NCI-H524 treated with DMSO at 0.1 percent for 48 hours (cell line): ENCODE results near the gene BRD4.
A peak's percentile ranks its signal among the peaks of the same experiment; 100 is the strongest.

Experiments
- DNase-seq: peaks from one replicate; lab custom pipeline; 2025; lab: John Stamatoyannopoulos, UW

The BRD4 gene

DNA sequence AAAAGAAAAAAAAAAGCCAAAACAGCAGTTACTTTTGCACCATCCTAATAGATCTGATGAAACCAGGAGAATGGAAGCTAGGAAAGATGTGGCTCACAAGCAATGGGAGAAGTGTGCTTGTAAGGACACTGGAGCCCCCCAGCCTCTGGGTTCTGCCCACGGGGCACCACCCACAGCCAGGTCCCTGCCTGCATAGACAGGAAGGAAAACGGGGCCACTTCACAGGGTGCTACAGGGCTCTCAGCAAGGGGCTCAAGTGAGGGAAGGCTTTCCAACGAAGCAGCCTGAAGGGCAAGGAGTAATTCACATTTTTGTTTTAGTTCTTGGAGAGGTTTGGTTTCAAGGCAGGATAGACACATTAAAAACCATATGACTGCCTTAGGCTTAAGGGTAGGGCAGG is 42.7 kb downstream of the BRD4 start:
- no peak for DNase-seq

DNA sequence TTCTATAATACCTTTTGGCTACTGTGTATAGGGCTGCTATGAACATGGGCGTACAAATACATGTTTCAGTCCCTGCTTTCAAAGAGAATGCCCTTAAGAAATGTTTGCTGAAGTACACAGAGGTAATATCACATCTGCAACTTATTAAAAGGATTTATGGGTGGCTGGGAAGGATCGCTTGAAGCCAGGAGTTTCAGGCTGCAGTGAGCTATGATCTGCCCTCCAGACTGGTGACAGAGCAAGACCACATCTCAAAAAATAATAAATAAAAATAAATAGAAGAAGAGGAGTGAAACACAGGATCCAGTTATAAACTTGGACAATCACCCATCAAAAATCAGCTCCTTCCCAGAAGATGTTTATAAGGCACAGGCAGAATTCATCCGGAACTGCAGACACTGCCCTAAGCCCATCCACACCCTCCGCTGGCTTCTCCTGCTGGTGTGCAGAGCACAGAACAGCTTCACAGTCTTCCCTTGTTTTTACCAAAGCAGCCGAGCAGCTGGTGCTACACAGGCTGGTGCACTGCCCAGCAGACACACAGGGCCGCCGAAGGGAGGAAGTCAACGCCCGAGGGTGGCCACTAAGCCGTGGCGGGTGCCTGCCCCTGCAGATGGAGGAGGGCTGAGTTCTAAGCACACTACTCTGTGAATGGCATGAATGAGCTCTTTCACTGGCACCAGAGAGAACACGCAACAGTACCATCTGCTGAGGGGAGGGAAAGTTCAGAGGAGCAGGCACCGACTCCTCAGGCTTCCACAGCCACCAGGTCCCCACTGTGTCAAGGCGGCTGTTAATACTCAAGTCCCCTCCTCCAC is 44.0 kb downstream of the BRD4 start:
- DNase-seq, result peak; percentile 97

DNA sequence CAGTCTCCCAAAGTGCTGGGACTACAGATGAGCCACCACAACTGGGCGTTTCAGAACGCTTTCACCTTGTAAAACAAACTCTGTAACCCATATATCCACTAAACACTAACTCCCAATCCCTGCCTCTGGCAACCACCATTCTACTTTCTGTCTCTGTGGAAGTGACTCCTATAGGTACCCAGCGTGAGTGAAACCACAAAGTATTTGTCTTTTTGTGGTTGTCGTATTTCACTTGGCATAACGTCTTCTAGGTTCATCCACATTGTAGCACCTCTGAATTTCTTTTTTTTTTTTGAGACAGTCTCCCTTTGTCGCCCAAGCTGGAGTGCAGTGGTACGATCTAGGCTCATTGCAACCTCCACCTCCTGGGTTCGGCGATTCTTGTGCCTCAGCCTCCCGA is 44.8 kb downstream of the BRD4 start:
- DNase-seq, result no peak

DNA sequence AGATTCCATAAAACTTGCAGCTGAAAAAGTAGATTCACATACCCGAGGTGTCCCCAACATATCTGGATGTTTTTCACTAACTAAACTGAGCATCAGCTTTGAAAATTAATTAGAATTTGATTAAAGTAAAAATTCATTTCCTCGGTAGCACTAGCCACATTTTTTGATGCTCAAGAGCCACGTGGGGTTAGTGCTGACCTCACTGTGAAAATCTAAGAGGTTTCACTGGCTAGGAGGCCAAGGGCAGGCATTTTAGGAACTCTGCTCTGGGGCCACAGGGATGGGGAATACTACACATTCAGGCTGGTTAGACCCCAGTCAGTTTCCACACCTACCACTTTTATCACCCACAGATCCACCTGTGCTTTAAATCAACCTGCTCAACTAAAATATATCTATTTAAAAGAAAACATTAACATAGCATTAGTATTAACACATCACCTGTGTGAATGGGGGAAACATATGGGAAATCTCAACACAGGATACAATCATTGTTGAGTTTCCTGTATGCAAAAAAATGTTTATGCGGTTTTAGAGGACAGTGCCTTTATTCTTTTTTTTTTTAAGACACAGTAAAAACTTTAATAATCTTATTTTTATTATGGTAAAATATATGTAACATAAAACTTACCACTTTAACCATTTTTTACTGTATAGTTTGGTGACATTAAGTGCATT is 45.5 kb downstream of the BRD4 start:
- no peak for DNase-seq

DNA sequence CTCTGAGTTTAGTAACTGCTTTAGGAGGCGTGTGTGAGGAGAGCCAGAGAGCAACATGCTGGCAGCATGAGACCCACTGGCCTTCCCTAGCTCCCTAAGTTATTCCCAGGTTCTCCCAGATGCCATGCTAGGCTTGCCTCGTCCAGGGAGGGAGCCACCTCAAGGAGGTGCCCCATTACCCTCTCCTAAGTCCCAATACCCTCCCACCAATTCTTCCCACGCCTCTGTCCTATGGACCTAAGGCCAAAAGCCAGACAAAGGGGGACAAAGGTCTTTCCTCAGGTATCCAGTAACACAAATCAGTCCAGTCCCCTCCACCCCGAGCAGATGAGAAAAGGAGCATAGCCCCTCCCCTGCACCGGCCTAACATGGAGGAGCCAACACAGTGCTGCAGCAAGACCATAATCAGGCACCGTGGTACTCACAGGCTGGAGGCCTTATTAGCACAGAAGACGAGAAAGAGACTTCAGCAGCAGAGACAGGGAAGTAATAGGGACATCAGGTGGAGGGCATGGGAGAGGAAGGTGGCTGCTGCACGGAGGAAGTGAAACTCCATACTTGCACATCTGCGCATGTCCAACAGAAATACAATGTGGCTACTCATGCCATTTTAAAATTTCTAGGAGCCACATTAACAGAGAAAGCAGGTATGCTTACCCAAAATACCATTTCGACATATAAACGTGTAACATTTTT is 46.3 kb downstream of the BRD4 start:
- no peak for DNase-seq

GRCh38 chr19:15284896-15285295 is 47.4 kb downstream of the BRD4 start:
- DNase-seq, result no peak

- no peak for DNase-seq
These were observed 48.2 kb downstream of the BRD4 start for GRCh38 chr19:15284091-15284490.

DNA sequence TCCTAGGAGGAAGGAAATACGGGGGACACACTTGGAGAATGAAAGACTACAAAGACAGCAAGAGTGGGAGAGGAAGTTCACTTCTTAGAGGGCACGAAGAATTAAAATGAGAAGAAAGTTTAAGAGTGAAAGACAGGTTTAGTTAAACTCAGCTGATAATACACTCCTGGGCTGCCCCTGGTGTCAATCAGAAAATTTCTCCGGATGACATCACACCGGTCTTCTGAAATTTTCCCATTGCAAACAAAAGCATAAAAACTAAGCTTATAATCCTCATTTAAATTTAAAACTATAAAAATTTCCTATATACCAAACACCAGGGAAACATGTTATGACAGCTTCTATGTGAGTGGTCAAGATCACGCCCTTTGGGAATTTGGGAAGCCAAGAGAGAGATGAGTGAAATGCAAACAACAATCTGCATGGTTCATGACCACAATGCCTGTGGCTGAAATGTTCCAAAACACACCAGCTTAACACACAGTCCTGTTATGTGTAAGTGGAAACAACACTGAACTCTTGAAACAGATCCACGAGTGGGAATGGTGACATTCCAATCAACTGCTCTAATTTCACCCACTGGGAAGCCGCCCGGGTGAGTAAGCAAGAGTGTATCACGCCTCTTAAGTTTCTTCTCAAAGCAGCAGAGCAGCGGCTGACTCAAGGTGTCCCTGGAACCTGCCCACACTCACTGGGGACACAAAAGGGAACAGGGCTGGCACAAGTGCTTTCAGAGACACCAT is 49.0 kb downstream of the BRD4 start:
- no peak for DNase-seq

DNA sequence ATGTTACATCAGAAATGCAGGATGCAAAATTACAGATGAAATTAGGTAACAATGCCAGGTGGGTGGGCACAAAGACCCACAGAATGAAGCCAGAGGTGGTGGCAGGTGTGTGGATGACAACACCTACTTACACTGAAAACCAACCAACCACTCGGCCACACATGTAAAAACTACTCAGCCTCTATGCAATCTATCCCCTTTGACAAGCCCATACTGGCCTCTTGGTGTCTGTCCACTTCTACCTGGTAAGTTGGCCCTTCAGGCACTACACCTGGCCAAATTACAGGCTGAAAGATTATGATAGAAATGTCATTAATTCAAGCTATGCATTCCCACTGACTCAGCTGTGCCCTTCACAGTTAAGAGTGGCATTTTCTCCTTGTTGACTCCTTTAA is 50.0 kb downstream of the BRD4 start:
- no peak for DNase-seq

DNA sequence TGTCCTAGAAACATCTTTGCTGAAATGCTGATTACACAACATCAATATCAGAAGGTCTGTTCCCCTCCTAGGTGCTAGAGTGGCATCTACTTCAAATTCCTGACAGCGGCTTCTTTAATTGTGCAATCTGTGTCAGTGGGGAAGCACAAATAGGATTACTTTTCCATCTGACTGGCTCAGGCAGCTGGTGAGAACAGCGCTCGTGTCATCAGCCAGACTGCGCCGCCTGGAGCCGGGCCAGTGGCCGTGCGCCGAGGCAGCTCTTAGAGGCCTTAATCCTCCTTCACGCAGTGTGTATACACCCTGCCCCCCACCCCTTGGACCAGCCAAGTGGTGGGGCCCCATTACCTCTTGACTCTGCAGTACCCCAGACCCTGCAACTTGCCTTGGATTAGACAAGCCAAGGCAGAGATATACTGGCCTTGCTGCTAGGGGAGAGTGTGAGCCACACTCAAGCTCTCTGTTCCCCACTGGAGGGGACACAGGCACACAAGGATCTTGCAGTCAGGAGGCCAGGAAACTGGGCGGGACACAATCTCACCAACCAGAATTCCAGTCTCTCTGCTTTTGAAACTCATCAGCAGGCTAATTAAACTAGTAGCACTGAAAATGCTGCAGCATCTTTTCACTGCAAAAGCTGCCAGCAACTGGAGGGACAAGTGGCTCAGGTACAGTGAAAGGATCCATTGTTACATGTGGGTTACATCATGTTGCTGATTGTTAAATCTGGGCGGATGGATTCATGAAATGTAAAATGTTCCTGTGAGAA is 51.2 kb downstream of the BRD4 start:
- DNase-seq, result peak; percentile 95

DNA sequence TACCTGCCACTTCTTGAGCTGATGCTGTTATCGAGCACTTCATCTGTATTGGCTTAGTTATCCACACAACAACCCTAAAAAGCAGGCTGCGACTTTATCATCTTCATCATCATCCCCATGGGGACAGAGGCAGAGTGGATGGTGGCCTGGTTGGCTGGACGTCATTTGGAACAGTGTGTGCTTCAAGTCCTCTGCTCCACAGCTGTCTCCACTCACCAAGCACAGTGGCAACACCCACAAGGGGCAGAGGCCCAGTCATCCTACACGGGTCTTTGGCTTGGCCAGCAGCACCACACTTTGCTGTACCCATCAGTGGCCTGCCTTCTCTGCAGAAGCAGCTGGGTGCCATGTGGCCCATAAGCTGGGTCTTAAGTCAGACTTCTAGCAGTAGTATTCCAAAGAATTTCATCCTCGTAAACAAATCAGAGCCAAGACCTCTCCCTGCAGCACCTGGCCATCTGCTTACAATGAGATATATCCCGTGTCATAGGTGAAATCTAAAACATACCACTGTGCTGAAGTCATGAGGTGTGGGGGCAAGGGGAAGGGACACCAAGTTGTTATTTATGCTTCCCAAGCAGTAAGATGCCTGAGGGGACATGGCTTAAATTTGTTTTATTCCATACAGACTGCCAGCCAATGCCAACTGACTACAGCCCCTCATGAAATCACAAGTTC is 52.2 kb downstream of the BRD4 start:
- DNase-seq, result peak; percentile 74

GRCh38 chr19:15279326-15279904 is 52.9 kb downstream of the BRD4 start:
- no peak for DNase-seq

DNA sequence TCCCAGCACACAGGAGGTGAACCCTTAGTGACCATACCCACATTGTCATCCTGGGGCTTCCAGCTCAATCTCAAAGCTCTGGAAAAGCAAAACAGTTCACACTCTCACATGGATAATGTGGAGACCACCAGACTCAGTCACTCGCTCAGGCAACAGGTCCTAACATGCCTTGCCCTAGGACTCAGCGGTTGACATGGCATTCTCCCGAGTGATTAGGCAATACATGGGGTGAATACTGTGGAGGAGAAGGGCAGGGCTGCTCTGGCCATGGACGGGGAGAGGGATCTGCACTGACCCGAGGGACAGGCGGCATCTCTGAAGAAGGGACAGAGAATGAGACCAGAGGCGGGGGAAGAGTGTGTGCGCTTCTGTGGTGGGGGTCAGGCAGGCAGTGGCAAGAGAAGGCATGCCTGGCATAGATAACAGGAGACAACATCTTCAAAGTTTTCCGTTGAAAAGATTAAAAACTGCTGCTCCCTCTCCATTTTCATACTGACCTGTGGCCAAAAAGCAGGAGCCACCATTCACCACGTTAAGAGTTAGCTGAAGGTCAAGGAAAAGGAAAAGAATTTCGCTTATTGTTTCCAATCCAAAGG is 55.6 kb downstream of the BRD4 start:
- no peak for DNase-seq

DNA sequence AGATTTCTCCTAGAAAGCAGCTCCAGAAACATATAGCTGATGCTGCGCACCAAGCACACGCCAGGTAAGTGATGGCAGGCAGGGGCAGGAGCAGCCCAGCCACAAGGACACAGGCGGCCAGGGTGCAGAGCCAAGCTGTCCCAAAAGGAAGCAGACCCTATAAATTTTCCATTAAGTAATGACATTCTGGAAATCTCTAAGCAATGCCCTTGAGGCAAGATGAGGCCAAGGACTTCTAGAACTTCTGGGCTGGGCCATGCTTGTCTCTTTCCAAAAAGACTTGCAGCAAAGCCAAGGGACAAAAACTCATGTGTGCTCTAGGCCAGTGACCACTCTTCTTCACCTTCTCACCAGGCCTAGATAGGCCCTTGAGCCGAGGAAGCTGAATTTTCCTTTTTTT is 57.9 kb downstream of the BRD4 start:
- no peak for DNase-seq

DNA sequence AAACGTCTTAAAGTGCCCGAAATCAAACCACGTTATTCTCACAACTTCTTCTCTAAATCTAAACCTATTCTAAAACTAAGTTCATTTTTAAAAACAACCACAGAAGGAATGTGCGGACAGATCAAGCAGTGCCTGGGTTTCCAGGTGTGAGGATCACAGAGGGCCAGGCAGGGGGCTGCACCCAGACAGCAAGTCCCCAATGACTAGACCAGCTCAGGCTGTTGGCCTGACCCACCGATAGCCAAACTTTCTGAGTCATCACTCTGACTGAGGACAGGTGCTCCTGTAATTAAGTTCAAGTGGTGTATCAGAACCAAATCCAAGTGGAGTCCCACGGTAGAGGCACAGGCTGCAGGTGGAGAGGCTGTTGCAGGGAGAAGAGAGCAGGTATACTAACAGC is 62.5 kb downstream of the BRD4 start:
- DNase-seq, result no peak

- no peak for DNase-seq
These were observed 63.4 kb downstream of the BRD4 start for GRCh38 chr19:15268928-15269253.

DNA sequence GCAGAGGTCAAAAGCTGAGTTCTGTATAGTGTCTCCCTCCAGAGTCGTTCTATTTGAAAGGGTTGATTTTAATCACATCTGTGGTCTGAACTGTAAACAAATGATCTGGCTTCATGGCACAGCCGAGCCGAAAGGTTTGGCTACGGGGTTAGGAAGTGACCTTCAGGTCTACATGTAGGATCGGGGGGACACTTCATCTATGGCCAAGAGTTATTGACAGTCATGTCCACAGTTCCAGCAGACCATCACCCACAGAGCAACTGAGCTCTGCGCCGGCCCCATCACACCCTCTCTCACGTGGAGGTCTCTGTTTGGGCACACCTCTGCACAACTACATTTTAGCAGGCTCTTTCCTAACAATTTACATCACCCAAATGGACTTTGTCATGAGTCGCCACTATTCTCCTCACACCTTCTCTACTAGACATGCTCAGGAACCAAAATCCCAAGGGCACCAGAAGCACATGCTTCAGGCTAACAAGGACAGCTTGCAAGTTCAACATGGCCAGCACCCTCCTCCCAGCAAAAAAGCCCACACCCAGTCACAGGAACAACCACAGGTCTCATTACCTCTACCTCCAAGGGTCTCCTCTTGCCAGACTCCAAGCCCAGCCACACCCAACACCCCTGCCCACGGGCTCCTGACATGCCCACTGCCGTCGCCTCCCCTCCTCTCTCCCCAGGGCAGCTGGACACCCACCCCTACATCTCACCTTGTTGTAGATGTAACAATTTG is 64.0 kb downstream of the BRD4 start:
- no peak for DNase-seq

- no peak for DNase-seq
These were observed 65.7 kb downstream of the BRD4 start for GRCh38 chr19:15266683-15267082.

DNA sequence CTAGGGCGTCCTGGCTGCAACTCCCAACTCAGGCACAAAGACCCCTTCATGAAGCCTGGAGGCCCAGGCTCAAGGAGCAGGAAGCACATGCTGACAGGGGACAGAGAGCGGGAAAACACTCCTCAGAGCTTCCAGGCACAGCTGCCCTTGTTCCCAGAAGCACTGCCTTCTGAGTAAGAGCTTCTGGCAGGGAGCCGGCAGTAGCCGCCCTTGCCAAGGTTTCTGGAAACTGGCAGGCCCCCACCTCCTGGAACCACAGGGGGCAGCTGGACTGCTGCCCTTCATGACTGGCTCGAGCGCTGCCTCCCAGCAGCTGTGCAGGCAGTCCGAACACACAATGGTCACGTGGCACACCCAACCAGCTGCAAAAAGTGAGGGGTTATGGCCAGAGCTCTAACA is 66.5 kb downstream of the BRD4 start:
- no peak for DNase-seq
